HCT116 (cell line): ENCODE results near the gene EGFLAM. TPM values are rescaled to one million over a fixed set of nuclear protein-coding genes. Genes with fewer than 3 reads are reported as not detected.

ENCODE experiments used
- ATAC-seq: fragments of 200-7000 bp; cut with Tn5 transposase; 2 replicates; pipeline ENCODE4 v1.9.1; 2020; ENCODE audit warnings: mild to moderate bottlenecking, moderate library complexity
- BruUV-seq: library from RNA; stranded (reverse); fragments of 400-500 nt; replicated peaks from 2 replicates; lab custom pipeline; 2021; lab: Mats Ljungman, UMichigan
- CTCF ChIA-PET: fragments of 300-600 bp; sonication (Branson Sonifier 250); formaldehyde crosslinking; loops from one replicate; lab custom pipeline; 2021; ENCODE audit warnings: antibody characterized with exemption; lab: Charles Lee
- POLR2A ChIA-PET: fragments of 300-600, 350-600 bp; sonication (Branson Sonifier 250); formaldehyde crosslinking; loops from one replicate; lab custom pipeline; 2021; ENCODE audit warnings: antibody characterized with exemption; lab: Charles Lee
- RAD21 ChIA-PET, 2 experiments: fragments of 300-600 bp; sonication (Branson Sonifier 250); formaldehyde crosslinking; loops; one replicate each; lab custom pipeline; 2023; ENCODE audit warnings: low total read pairs in 2 of 2; ENCODE audit not compliant: uncharacterized antibody in 2 of 2, unreplicated experiment in 2 of 2, low non-redundant PET in 1 of 2; lab: Charles Lee
- DNase-seq: peaks from one replicate; pipeline ENCODE4 v3.0.0-alpha.2; 2010; ENCODE audit warnings: low read depth, low spot score
- H2AFZ ChIP-seq: fragments of 200-600 bp; shearing (Covaris generic), sonication (generic); 2 replicates; pipeline ENCODE4 v1.6.1; 2017; ENCODE audit warnings: low read depth, mixed run types, mixed read lengths, antibody characterized with exemption, low read length; ENCODE audit not compliant: poor library complexity, severe bottlenecking
- H3K27ac ChIP-seq: 2 replicates; pipeline ENCODE4 v1.5.1; 2012; ENCODE audit warnings: low read depth, low read length
- H3K27me3 ChIP-seq: fragments of 200-600 bp; sonication (generic); 2 replicates; pipeline ENCODE4 v1.6.1; 2016; ENCODE audit warnings: mixed run types, low read length, mixed read lengths; ENCODE audit not compliant: insufficient read depth
- H3K36me3 ChIP-seq, 2 experiments: fragments of 200-500 bp in 1 of 2; fragments of 200-600 bp in 1 of 2; sonication (Bioruptor generic) in 1 of 2; sonication (generic) in 1 of 2; 2 replicates each; pipeline versions ENCODE4 v1.5.1 to v1.6.1; 2014 to 2016; ENCODE audit warnings: low read length in 2 of 2, inconsistent platforms in 1 of 2, mixed read lengths in 1 of 2, mixed run types in 1 of 2; ENCODE audit not compliant: insufficient read depth in 2 of 2, control insufficient read depth in 1 of 2
- H3K4me1 ChIP-seq, 2 experiments: fragments of 200-600 bp in 1 of 2; sonication (generic) in 1 of 2; 2 replicates each; pipeline versions ENCODE4 v1.5.1 to v1.6.1; 2012 to 2017; ENCODE audit warnings: low read length in 2 of 2, inconsistent platforms in 1 of 2, mild to moderate bottlenecking in 1 of 2, mixed read lengths in 1 of 2, mixed run types in 1 of 2, moderate library complexity in 1 of 2; ENCODE audit not compliant: insufficient read depth in 2 of 2, control insufficient read depth in 1 of 2
- H3K4me2 ChIP-seq: fragments of 200-600 bp; sonication (generic); 2 replicates; pipeline ENCODE4 v1.6.1; 2017; ENCODE audit warnings: mixed run types, low read length, mixed read lengths
- H3K4me3 ChIP-seq, 2 experiments: fragments of 200-600 bp in 1 of 2; sonication (generic) in 1 of 2; replicated peaks in 1 of 2; 2 replicates each; pipeline ENCODE4 v1.5.1; 2011 to 2016; ENCODE audit warnings: low read length in 2 of 2, control low read depth in 1 of 2, low read depth in 1 of 2, mild to moderate bottlenecking in 1 of 2, mixed read lengths in 1 of 2, mixed run types in 1 of 2
- H3K79me2 ChIP-seq: fragments of 200-600 bp; sonication (generic); 2 replicates; pipeline ENCODE4 v1.6.1; 2017; ENCODE audit warnings: mild to moderate bottlenecking, mixed run types, low read length, moderate library complexity, mixed read lengths; ENCODE audit not compliant: insufficient read depth
- H3K9ac ChIP-seq: fragments of 200-600 bp; sonication (generic); 2 replicates; pipeline ENCODE4 v1.6.1; 2016; ENCODE audit warnings: low read length, mixed read lengths
- H3K9me2 ChIP-seq: fragments of 200-600 bp; sonication (generic), shearing (Covaris generic); 2 replicates; pipeline ENCODE4 v1.6.1; 2017; ENCODE audit warnings: mixed run types, mild to moderate bottlenecking, moderate library complexity; ENCODE audit not compliant: insufficient read depth
- H3K9me3 ChIP-seq, 2 experiments: fragments of 200-500 bp in 1 of 2; fragments of 200-600 bp in 1 of 2; sonication (Bioruptor generic) in 1 of 2; sonication (generic) in 1 of 2; 2 replicates each; pipeline ENCODE4 v1.6.1; 2014 to 2017; ENCODE audit warnings: low read length in 2 of 2, mixed read lengths in 2 of 2, inconsistent platforms in 1 of 2, low read depth in 1 of 2, mild to moderate bottlenecking in 1 of 2, mixed run types in 1 of 2, moderate library complexity in 1 of 2; ENCODE audit not compliant: control insufficient read depth in 1 of 2, insufficient read depth in 1 of 2
- H4K20me1 ChIP-seq: fragments of 200-600 bp; sonication (generic), shearing (Covaris generic); 2 replicates; pipeline ENCODE4 v1.6.1; 2017; ENCODE audit warnings: mixed run types, mild to moderate bottlenecking, moderate library complexity; ENCODE audit not compliant: insufficient read depth
- ATF3 ChIP-seq: IDR thresholded peaks from 2 replicates; pipeline ENCODE4 v1.6.1; 2012
- CBX3 ChIP-seq: IDR thresholded peaks from 2 replicates; pipeline ENCODE4 v1.6.1; 2012; ENCODE audit warnings: low read depth
- CEBPB ChIP-seq: IDR thresholded peaks from 2 replicates; pipeline ENCODE4 v1.6.1; 2012; ENCODE audit warnings: low read depth
- ELF1 ChIP-seq: IDR thresholded peaks from 2 replicates; pipeline ENCODE4 v1.6.1; 2012; ENCODE audit warnings: low read depth, borderline replicate concordance
- MAX ChIP-seq: IDR thresholded peaks from 2 replicates; pipeline ENCODE4 v1.6.1; 2012
- RAD21 ChIP-seq: IDR thresholded peaks from 2 replicates; pipeline ENCODE4 v1.6.1; 2012; ENCODE audit warnings: low read depth, mild to moderate bottlenecking
- SIN3A ChIP-seq: IDR thresholded peaks from 2 replicates; pipeline ENCODE4 v1.6.1; 2012; ENCODE audit warnings: low read depth
- SRF ChIP-seq: IDR thresholded peaks from 2 replicates; pipeline ENCODE4 v1.6.1; 2012; ENCODE audit warnings: low read depth
- TCF7L2 ChIP-seq: IDR thresholded peaks from 2 replicates; pipeline ENCODE4 v1.7.0; 2011; ENCODE audit warnings: borderline replicate concordance, inconsistent platforms; ENCODE audit not compliant: insufficient read depth, insufficient read length; ENCODE audit errors: extremely low read depth
- YY1 ChIP-seq: IDR thresholded peaks from 2 replicates; pipeline ENCODE4 v1.6.1; 2011; ENCODE audit warnings: low read length, low read depth, moderate library complexity, mild to moderate bottlenecking; ENCODE audit not compliant: insufficient replicate concordance; ENCODE audit errors: extremely low read depth
- ZFX ChIP-seq: fragments of 450-650 bp; IDR thresholded peaks from 2 replicates; pipeline ENCODE4 v1.6.1; 2017
- intact Hi-C: fragments of 100-400 bp; cut with micrococcal nuclease; formaldehyde crosslinking; loops from 2 replicates; pipeline ENCODE4 v1.10.0; 2022
- total RNA-seq: library from RNA; stranded (reverse); gene quantifications from one replicate; pipeline ENCODE4 v1.2.1, GENCODE V29; 2021; ENCODE audit not compliant: unreplicated experiment
- TF ChIP-seq, protein P1 (sequence below), 3 experiments: fragments of 200-600 bp in 1 of 3; sonication (generic) in 1 of 3; IDR thresholded peaks in 2 of 3; conservative IDR thresholded peaks in 1 of 3; 2 replicates each; pipeline ENCODE4 v1.5.1; 2012 to 2017; ENCODE audit warnings: low read depth in 2 of 3, low read length in 2 of 3, antibody characterized with exemption in 1 of 3, borderline replicate concordance in 1 of 3, control low read depth in 1 of 3, mild to moderate bottlenecking in 1 of 3, mixed read lengths in 1 of 3, mixed run types in 1 of 3, moderate library complexity in 1 of 3; ENCODE audit not compliant: insufficient read depth in 1 of 3
- TF ChIP-seq, protein P2 (sequence below): IDR thresholded peaks from 2 replicates; pipeline ENCODE4 v1.6.1; 2012; ENCODE audit warnings: low read depth

Gene EGFLAM
- total RNA-seq, 1 experiment from 2014 or later, result not detected

DNA sequence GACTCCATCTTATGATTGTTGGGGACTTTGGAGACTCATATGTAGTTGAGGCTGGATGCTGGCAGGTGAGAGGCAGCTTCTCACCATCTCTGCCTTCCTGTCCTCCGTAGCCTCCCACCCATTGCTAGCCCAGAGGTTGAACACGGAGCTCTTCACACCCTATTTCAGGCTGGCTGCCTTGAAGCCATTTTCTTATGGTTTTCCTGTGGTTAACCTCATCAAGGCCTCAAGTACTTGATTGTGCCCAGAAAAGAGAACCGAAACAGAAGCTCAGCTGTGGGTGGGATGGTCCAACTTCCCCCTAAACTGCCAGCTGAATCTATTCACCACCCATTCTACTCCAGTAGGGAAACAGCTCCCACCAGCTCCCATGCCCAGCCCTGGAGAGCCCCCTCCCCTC lies 195.1 kb downstream of the EGFLAM start:
- Histone ChIP-seq H2AFZ (no peak overlapping the region), H3K4me2 (no peak overlapping the region), H3K9me2 (no peaks in the 10 kb centered on the region), H3K4me3 (no peak overlapping the region), H3K4me1 (no peaks in the 10 kb centered on the region), H3K9me3 (no peaks in the 10 kb centered on the region), H3K27me3 (no peaks in the 10 kb centered on the region), H3K27ac (no peak overlapping the region), H3K79me2 (no peaks in the 10 kb centered on the region), H3K9ac (no peak overlapping the region), H3K36me3 (no peaks in the 10 kb centered on the region), H4K20me1 (no peaks in the 10 kb centered on the region)
- ChIA-PET RAD21 (no interaction called here), POLR2A (no interaction called here), CTCF (interaction anchor here (1.2 kb wide), 1 partner anchor 12 kb away, joined by 4 read pairs; no protein-coding TSS in a partner anchor)
- DNase-seq, result no peak
- BruUV-seq, result no TSS peak
- TF ChIP-seq TCF7L2 (no peak), ELF1 (no peak), CEBPB (no peak), MAX (no peak), RAD21 (no peak), ZFX (no peak), YY1 (no peak), ATF3 (no peak), CBX3 (no peak), SIN3A (no peak), SRF (no peak)
- TF ChIP-seq, protein P1, sequence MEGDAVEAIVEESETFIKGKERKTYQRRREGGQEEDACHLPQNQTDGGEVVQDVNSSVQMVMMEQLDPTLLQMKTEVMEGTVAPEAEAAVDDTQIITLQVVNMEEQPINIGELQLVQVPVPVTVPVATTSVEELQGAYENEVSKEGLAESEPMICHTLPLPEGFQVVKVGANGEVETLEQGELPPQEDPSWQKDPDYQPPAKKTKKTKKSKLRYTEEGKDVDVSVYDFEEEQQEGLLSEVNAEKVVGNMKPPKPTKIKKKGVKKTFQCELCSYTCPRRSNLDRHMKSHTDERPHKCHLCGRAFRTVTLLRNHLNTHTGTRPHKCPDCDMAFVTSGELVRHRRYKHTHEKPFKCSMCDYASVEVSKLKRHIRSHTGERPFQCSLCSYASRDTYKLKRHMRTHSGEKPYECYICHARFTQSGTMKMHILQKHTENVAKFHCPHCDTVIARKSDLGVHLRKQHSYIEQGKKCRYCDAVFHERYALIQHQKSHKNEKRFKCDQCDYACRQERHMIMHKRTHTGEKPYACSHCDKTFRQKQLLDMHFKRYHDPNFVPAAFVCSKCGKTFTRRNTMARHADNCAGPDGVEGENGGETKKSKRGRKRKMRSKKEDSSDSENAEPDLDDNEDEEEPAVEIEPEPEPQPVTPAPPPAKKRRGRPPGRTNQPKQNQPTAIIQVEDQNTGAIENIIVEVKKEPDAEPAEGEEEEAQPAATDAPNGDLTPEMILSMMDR (IDR thresholded peaks at IDR 0.05 in 2 of 3, conservative IDR thresholded peaks at IDR 0.05 in 1 of 3; ENCODE audit: borderline replicate concordance in 1 of 3, insufficient read depth in 1 of 3, low read depth in 2 of 3, low read length in 2 of 3), result no peak
- TF ChIP-seq, protein P2, sequence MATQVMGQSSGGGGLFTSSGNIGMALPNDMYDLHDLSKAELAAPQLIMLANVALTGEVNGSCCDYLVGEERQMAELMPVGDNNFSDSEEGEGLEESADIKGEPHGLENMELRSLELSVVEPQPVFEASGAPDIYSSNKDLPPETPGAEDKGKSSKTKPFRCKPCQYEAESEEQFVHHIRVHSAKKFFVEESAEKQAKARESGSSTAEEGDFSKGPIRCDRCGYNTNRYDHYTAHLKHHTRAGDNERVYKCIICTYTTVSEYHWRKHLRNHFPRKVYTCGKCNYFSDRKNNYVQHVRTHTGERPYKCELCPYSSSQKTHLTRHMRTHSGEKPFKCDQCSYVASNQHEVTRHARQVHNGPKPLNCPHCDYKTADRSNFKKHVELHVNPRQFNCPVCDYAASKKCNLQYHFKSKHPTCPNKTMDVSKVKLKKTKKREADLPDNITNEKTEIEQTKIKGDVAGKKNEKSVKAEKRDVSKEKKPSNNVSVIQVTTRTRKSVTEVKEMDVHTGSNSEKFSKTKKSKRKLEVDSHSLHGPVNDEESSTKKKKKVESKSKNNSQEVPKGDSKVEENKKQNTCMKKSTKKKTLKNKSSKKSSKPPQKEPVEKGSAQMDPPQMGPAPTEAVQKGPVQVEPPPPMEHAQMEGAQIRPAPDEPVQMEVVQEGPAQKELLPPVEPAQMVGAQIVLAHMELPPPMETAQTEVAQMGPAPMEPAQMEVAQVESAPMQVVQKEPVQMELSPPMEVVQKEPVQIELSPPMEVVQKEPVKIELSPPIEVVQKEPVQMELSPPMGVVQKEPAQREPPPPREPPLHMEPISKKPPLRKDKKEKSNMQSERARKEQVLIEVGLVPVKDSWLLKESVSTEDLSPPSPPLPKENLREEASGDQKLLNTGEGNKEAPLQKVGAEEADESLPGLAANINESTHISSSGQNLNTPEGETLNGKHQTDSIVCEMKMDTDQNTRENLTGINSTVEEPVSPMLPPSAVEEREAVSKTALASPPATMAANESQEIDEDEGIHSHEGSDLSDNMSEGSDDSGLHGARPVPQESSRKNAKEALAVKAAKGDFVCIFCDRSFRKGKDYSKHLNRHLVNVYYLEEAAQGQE, result no peak
- ATAC-seq, result no peak
- intact Hi-C loops, result no loop called here
